Muscle of leg (tissue), 11 donors: ENCODE results near the gene C3orf20. TPM values are rescaled to one million over a fixed set of nuclear protein-coding genes. Genes with fewer than 3 reads are reported as not detected.

Experiments
- DNase-seq: peaks from one replicate; pipeline ENCODE4 v3.0.0; 2013
- H3K27ac ChIP-seq: one replicate; pipeline ENCODE4 v1.5.1; 2013; ENCODE audit warnings: mild to moderate bottlenecking, low read length, control low read depth
- H3K27me3 ChIP-seq: one replicate; pipeline ENCODE4 v1.6.1; 2013; ENCODE audit warnings: low read length; ENCODE audit not compliant: control insufficient read depth, insufficient read depth
- H3K36me3 ChIP-seq: one replicate; pipeline ENCODE4 v1.6.1; 2013; ENCODE audit warnings: low read length; ENCODE audit not compliant: control insufficient read depth, insufficient read depth
- H3K4me1 ChIP-seq: one replicate; pipeline ENCODE4 v1.6.1; 2013; ENCODE audit warnings: low read length; ENCODE audit not compliant: control insufficient read depth, insufficient read depth
- H3K4me3 ChIP-seq: one replicate; pipeline ENCODE4 v1.5.1; 2013; ENCODE audit warnings: low read length, control low read depth
- H3K9me3 ChIP-seq: replicated peaks from 2 replicates; pipeline ENCODE4 v1.6.1; 2013; ENCODE audit warnings: low read depth, low read length; ENCODE audit not compliant: control insufficient read depth
- WGBS: methylation state at CpG from one replicate; pipeline ENCODE4 v1.1.5; 2013; ENCODE audit warnings: missing lambda C conversion rate; ENCODE audit not compliant: insufficient coverage; 5-methylcytosine and 5-hydroxymethylcytosine counted together
- polyA plus RNA-seq, 8 donors: library from polyadenylated mRNA; unstranded; fragments of 120-200 nt; gene quantifications; one replicate each; pipeline versions ENCODE4 v1.2.1 to v1.2.3, GENCODE V29; 2013; ENCODE audit warnings: inconsistent platforms in 1 of 8, low replicate concordance in 1 of 8; ENCODE audit not compliant: insufficient read length in 8 of 8, insufficient read depth in 1 of 8
- total RNA-seq: library from RNA; stranded (reverse); fragments of 120-200 nt; gene quantifications from one replicate; pipeline ENCODE4 v1.2.4, GENCODE V29; 2013

Gene C3orf20
- total and polyA plus RNA-seq, 9 donors: 0.05 to 0.35 (median 0.15) TPM

DNA sequence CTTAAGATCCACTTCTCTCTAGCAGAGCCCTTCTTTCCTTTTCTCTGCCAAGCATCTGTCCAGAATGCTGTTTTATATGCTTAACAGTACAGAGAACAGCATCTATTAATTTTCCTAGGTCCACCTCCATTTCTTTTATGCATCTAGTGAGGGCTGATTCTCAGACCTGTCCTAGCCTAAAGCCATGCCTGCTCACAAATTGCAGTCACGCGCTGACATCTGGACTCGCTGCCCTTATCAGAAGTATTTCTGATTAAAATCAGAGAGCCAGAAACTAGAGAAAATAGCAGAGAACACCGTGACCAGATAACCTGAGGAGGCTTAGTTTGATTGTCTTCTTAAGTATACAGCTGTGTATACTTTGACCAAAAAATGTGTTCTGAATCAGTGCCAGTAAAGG is 1.9 kb downstream of the C3orf20 start:
- H3K36me3 ChIP-seq: peaks cover 15% of the 10 kb centered on the region
- H3K9me3 ChIP-seq: no peaks in the 10 kb centered on the region
- DNase-seq: no peak
- H3K27me3 ChIP-seq: no peaks in the 10 kb centered on the region
- 68% methylated on average over 4 of the region's 4 CpGs for WGBS
- H3K27ac ChIP-seq: no peak overlapping the region
- no peaks in the 10 kb centered on the region for H3K4me1 ChIP-seq
- no peak overlapping the region for H3K4me3 ChIP-seq

DNA sequence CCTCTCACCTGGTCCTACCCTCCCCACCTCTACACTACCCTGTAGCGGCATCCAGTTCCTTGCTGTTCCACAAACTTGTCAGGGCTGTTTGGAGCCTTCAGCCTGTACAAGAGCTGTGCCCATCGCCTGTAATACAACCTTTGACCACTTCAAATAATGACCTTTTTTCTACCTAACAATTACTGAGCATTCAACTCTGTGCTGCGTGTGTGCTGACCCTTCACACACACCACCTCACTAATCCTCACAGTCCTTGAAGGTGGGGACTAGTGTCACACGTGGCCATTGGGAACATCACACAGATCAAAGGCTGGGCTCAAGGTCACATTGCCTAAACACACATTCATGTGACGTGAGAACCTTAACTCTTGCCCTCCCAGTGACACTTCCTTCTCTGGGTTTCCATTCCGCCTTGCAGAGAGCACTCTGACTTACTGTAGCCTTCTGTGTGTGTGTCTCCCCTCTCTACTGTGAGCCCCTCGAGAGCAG is 3.1 kb downstream of the C3orf20 start:
- Histone ChIP-seq H3K4me1 (no peaks in the 10 kb centered on the region), H3K27me3 (no peaks in the 10 kb centered on the region), H3K36me3 (peaks cover 8% of the 10 kb centered on the region), H3K9me3 (no peaks in the 10 kb centered on the region), H3K4me3 (no peak overlapping the region), H3K27ac (no peak overlapping the region)
- 43% methylated on average over 6 of the region's 7 CpGs for WGBS
- DNase-seq: no peak

DNA sequence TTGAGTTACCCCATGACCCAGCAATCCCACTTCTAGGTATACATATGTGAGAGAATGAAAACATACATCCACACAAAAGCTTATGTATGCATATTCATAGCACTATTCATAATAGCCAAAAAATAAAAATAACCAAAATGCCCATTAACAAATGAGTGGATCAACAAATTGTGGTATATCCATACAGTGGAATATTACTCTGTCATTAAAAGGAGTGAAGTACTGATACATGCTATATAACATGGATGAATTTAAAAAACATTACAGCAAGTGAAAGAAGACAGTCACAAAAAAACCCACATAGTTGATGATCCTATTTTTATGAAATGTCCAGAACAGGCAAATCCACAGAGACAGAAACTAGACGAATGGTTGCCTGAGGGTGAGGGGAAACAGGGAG is 5.2 kb downstream of the C3orf20 start:
- WGBS: no CpG with 5 or more reads among the region's 1 CpG
- DNase-seq: no peak

DNA sequence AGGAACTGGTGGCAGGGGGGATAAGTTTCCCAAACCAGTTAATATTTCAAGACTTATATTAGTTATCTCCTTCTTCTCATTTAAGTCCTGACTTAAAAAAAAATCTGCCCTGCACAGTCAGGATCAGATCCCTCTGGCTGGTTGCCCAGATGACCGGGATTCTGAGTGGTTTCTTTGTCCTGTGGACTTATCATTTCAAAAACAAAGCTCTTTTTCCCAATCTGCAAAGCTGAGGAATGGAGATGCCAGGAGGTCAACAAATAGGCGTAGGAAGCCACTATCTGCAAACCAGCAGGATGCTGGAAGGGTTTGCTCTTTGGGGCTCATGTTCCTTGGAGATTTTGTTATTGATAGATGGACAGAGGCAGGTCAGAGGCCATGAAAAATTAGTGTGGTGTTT is 5.8 kb downstream of the C3orf20 start:
- Histone ChIP-seq H3K27ac (no peak overlapping the region), H3K27me3 (no peaks in the 10 kb centered on the region), H3K4me1 (no peaks in the 10 kb centered on the region), H3K4me3 (no peak overlapping the region), H3K9me3 (no peaks in the 10 kb centered on the region), H3K36me3 (no peaks in the 10 kb centered on the region)
- DNase-seq: no peak
- no CpG with 5 or more reads among the region's 2 CpGs for WGBS

More for the DNA sequence above, 5.2 kb downstream of the C3orf20 start:
- H3K4me1 ChIP-seq: no peaks in the 10 kb centered on the region
- H3K27ac ChIP-seq: no peak overlapping the region
- H3K36me3 ChIP-seq: peaks cover 2% of the 10 kb centered on the region
- H3K4me3 ChIP-seq: no peak overlapping the region
- no peaks in the 10 kb centered on the region for H3K27me3 ChIP-seq
- H3K9me3 ChIP-seq: no peaks in the 10 kb centered on the region

DNA sequence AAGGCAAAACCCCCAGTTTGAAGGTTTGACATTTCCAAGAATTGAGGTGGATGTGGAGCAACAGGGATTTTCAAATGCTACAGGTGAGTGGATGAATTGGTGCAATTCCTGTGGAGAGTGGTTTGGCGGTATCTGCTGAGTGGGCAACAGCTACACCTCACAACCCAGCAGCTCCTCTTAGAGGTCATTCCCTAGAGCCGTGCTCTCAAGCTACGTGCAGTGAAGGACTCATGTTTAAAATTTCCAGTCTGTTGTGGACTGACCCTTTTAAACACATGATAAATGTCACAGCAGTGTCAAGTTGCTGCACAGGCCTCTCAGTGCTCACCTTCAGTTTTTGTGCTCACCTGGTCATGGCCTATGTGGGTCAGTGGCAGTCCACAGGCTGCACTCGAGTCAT is 9.5 kb downstream of the C3orf20 start:
- WGBS: 70% methylated on average over 1 of the region's 4 CpGs
- H3K27ac ChIP-seq: no peak overlapping the region
- no peaks in the 10 kb centered on the region for H3K36me3 ChIP-seq
- no peaks in the 10 kb centered on the region for H3K9me3 ChIP-seq
- H3K4me1 ChIP-seq: no peaks in the 10 kb centered on the region
- no peak overlapping the region for H3K4me3 ChIP-seq
- H3K27me3 ChIP-seq: peaks cover 2% of the 10 kb centered on the region
- DNase-seq: no peak

DNA sequence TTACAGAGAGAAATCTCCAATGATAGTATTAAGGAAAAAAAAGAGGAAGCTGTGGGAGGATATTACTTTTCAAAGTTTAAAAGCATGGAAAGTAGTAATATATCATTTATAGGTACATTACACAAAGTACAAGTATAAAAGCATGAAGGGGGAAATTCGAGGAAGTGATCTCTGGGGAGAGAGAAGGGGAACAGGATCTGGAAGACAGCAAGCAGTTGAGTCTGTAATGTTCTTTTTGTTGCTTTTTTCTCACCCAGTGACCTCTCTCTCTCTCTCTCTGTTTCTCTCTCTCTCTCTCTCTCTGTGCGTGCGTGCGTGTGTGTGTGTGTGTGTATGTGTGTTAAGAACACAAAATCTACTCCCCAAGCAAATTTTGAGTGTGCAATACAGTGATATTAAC is 10.2 kb downstream of the C3orf20 start:
- H3K27me3 ChIP-seq: peaks cover 2% of the 10 kb centered on the region
- DNase-seq: no peak
- no peak overlapping the region for H3K4me3 ChIP-seq
- H3K9me3 ChIP-seq: no peaks in the 10 kb centered on the region
- H3K27ac ChIP-seq: no peak overlapping the region
- H3K4me1 ChIP-seq: no peaks in the 10 kb centered on the region
- WGBS: no CpG with 5 or more reads among the region's 4 CpGs
- H3K36me3 ChIP-seq: no peaks in the 10 kb centered on the region

DNA sequence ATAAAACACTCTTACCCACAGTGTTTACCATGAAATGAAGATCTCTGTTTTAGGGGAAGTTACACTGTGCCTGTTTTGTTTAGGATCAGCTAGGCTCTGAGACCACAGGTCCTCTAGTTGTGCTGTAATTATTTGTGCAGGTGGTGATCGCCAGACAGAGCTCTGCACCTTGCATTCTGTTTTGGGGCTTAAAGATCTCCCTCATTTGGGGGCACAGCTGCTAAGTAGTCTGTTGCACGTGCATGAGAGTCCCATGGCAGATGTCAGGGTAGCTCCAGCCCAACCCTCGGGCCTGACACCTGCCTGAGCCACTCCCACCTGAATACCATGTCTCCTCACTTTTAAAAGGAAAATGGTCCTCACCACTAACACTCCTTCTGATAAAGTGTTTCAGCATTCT is 12.4 kb downstream of the C3orf20 start:
- H3K27ac ChIP-seq: no peak overlapping the region
- no peaks in the 10 kb centered on the region for H3K9me3 ChIP-seq
- no peak for DNase-seq
- no peaks in the 10 kb centered on the region for H3K4me1 ChIP-seq
- H3K36me3 ChIP-seq: no peaks in the 10 kb centered on the region
- H3K4me3 ChIP-seq: no peak overlapping the region
- WGBS: no CpG with 5 or more reads among the region's 3 CpGs
- H3K27me3 ChIP-seq: peaks cover 2% of the 10 kb centered on the region

DNA sequence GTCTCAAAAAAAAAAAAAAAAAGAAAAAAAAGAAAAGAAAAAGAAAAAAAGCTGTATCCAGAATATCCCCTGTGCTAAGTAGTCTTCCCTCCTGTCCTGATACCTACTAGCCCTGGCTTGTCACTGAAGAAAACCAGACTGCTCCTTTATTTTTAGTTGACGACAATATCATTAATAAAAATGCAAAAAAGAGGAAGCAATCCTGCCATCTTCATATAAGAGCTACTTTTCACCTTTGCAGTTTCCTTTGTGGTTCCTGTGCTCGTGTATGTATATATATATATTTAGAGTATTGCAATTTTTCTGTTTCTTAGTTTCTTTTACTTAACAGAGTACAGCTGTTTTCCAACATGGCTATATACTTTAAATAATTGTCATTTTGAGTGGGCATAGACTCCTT is 13.6 kb downstream of the C3orf20 start:
- WGBS: no CpG with 5 or more reads among the region's 2 CpGs

DNA sequence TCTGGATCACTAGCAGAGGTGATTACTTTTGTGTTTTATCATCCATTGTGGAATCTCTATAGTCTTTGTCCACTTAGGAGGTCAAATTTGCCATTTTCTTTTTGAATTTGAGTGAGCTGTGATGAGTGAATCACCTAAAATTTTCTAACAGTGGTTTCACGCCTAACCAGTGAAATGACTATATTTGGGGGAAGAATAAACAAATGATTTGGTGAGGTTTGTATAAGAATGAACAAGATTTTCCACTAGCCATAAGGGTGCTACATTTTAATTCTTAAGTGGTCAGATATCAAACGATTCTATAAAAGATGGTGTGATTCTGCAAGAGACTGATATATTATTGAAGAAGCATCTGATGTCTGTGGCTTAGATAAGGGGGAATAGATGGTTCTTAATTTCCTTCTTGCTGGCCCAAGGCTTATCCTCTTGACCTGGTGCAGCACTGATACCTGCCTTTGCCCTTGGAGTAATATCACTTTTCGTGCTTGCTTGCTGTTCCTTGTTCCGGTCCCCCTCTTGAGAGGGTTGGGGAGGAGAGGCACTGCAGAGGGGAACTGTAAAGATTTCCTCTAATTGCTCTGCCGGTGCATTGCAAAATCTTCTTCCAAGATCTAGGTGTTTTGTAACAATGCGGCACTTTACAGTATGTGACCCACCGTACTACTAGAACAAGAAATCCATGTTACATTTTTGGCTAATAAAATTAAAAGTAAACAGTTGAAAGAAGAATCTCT is 14.5 kb downstream of the C3orf20 start:
- H3K4me3 ChIP-seq: no peak overlapping the region
- H3K4me1 ChIP-seq: no peaks in the 10 kb centered on the region
- H3K9me3 ChIP-seq: no peaks in the 10 kb centered on the region
- no peak for DNase-seq
- no peak overlapping the region for H3K27ac ChIP-seq
- 30% methylated on average over 2 of the region's 7 CpGs for WGBS
- no peaks in the 10 kb centered on the region for H3K36me3 ChIP-seq
- H3K27me3 ChIP-seq: peaks cover 2% of the 10 kb centered on the region

More for the DNA sequence above, 13.6 kb downstream of the C3orf20 start:
- Histone ChIP-seq H3K27ac (no peak overlapping the region), H3K4me1 (no peaks in the 10 kb centered on the region), H3K36me3 (no peaks in the 10 kb centered on the region), H3K27me3 (peaks cover 2% of the 10 kb centered on the region), H3K9me3 (no peaks in the 10 kb centered on the region), H3K4me3 (no peak overlapping the region)
- no peak for DNase-seq

DNA sequence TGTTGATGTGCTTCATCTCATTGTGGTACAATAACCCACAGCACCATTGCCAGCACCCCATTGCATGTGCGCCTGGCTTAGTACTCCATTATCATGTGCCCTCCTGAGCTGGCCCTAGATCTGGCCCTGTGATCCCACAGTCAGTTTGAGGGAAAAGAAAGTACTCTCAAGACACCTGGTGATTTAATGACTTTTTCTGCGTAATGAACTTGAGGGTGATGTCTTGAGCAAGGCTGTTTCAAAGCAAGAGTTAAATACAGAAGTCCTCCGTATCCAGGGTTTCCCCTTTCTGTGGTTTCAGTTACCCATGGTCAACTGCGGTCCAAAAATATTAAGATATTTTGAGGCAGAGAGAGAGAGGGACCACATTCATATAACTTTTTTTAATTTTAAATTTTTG is 16.3 kb downstream of the C3orf20 start:
- Histone ChIP-seq H3K4me3 (no peak overlapping the region), H3K27ac (no peak overlapping the region), H3K27me3 (peaks cover 2% of the 10 kb centered on the region), H3K36me3 (no peaks in the 10 kb centered on the region), H3K9me3 (no peaks in the 10 kb centered on the region), H3K4me1 (no peaks in the 10 kb centered on the region)
- 83% methylated on average over 1 of the region's 4 CpGs for WGBS
- no peak for DNase-seq

DNA sequence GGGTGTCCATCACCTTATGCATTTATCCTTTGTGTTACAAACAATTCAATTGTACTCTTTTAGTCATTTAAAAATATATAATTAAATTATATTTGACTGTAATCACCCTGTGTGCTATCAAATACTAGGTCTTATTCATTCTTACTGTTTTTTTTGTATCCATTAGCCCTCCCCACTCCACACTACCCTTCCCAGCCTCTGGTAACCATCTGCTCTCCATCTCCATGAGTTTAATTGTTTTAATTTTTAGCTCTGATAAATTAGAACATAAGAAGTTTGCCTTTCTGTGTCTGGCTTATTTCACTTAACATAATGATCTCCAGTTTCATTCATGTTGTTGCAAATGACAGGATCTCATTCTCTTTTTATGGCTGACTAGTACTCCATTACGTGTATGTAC is 16.8 kb downstream of the C3orf20 start:
- DNase-seq: no peak
- no peaks in the 10 kb centered on the region for H3K4me1 ChIP-seq
- WGBS: no CpG with 5 or more reads among the region's 1 CpG
- no peak overlapping the region for H3K27ac ChIP-seq
- H3K9me3 ChIP-seq: no peaks in the 10 kb centered on the region
- H3K36me3 ChIP-seq: no peaks in the 10 kb centered on the region
- no peak overlapping the region for H3K4me3 ChIP-seq
- peaks cover 2% of the 10 kb centered on the region for H3K27me3 ChIP-seq
